Esophagus muscularis mucosa (tissue), 4 donors: ENCODE measurements around the gene PDGFA. TPM values are rescaled to one million over a fixed set of nuclear protein-coding genes. Genes with fewer than 3 reads are reported as not detected.

Source experiments
- DNase-seq: peaks from one replicate; pipeline ENCODE4 v3.0.0-alpha.2; 2017; ENCODE audit errors: extremely low spot score
- H3K27ac ChIP-seq, 4 donors: fragments of 200-600 bp; sonication (generic); replicated peaks in 1 of 4; 1 replicate in 3 of 4; 2 replicates in 1 of 4; pipeline ENCODE4 v1.5.1; 2016 to 2019; ENCODE audit warnings: mild to moderate bottlenecking in 1 of 4
- H3K27me3 ChIP-seq, 4 donors: fragments of 200-600 bp; sonication (generic); one replicate each; pipeline versions ENCODE4 v1.5.1 to v1.6.0; 2016 to 2019
- H3K36me3 ChIP-seq, 4 donors: fragments of 200-600 bp; sonication (generic); one replicate each; pipeline ENCODE4 v1.5.1; 2016 to 2019
- H3K4me1 ChIP-seq, 4 donors: fragments of 200-600 bp; sonication (generic); one replicate each; pipeline ENCODE4 v1.5.1; 2016 to 2019
- H3K4me3 ChIP-seq, 4 donors: fragments of 200-600 bp; sonication (generic); 1 replicate in 2 of 4; 2 replicates in 2 of 4; pipeline ENCODE4 v1.5.1; 2016 to 2019; ENCODE audit warnings: mild to moderate bottlenecking in 4 of 4, moderate library complexity in 1 of 4
- H3K9me3 ChIP-seq, 4 donors: fragments of 200-600 bp; sonication (generic); 1 replicate in 3 of 4; 2 replicates in 1 of 4; pipeline ENCODE4 v1.5.1; 2016 to 2019
- CTCF ChIP-seq, 3 experiments: fragments of 200-600 bp in 2 of 3; fragments of 450-650 bp in 1 of 3; sonication (generic) in 2 of 3; IDR thresholded peaks; one replicate each; pipeline ENCODE4 v1.5.1; 2017 to 2019; ENCODE audit warnings: antibody characterized with exemption in 3 of 3, mild to moderate bottlenecking in 2 of 3, moderate library complexity in 1 of 3
- EP300 ChIP-seq: sonication (generic); formaldehyde crosslinking; IDR thresholded peaks from one replicate; pipeline ENCODE4 v1.6.1; 2017; ENCODE audit warnings: antibody characterized with exemption
- POLR2A ChIP-seq: fragments of 450-650 bp; IDR thresholded peaks from one replicate; pipeline ENCODE4 v1.6.1; 2017; ENCODE audit warnings: antibody characterized with exemption, moderate library complexity, mild to moderate bottlenecking, low read depth
- POLR2AphosphoS5 ChIP-seq, 2 donors: sonication (generic); formaldehyde crosslinking; IDR thresholded peaks; one replicate each; pipeline ENCODE4 v1.6.1; 2017; ENCODE audit warnings: antibody characterized with exemption in 2 of 2
- WGBS: methylation state at CpG from one replicate; pipeline ENCODE4 v1.1.5; 2018; 5-methylcytosine and 5-hydroxymethylcytosine counted together
- intact Hi-C: fragments of 100-400 bp; cut with DNase I; formaldehyde crosslinking; loops from one replicate; pipeline ENCODE4 v1.15.1; 2023
- total RNA-seq, 4 donors: library from RNA; depleted of rRNA; stranded (reverse); fragments of >200 nt; gene quantifications; one replicate each; pipeline versions ENCODE4 v1.1.0 to v1.2.1, GENCODE V29; 2016

PDGFA gene
- total RNA-seq, 4 donors from 2014 or later, result 88.0 to 184 (median 119) TPM

GRCh38 chr7:491958-492713 is 27.5 kb downstream of the PDGFA start:
- Histone ChIP-seq H3K36me3 (peaks cover 5 to 18% (median 17%) of the 10 kb centered on the region in 4 donors), H3K4me3 (no peak overlapping the region), H3K27ac (no peak overlapping the region), H3K27me3 (no peaks in the 10 kb centered on the region), H3K4me1 (peaks cover 0 to 10% (median 6%) of the 10 kb centered on the region in 4 donors), H3K9me3 (no peaks in the 10 kb centered on the region)
- no peak for TF ChIP-seq POLR2A
- no peak for TF ChIP-seq EP300
- no peak for TF ChIP-seq CTCF (IDR thresholded peaks at IDR 0.05)
- TF ChIP-seq POLR2AphosphoS5 (IDR thresholded peaks at IDR 0.05), result no peak
- DNase-seq, result no peak
- 95% methylated on average over 4 of the region's 15 CpGs for WGBS
- intact Hi-C loops, result no loop called here

- 85% methylated on average over 16 of the region's 22 CpGs for WGBS
- Histone ChIP-seq H3K9me3 (no peaks in the 10 kb centered on the region), H3K36me3 (peaks cover 0 to 11% (median 10%) of the 10 kb centered on the region in 4 donors), H3K4me3 (no peak overlapping the region), H3K27ac (no peak overlapping the region), H3K4me1 (peaks cover 0 to 10% (median 6%) of the 10 kb centered on the region in 4 donors), H3K27me3 (no peaks in the 10 kb centered on the region)
- no peak for DNase-seq
- TF ChIP-seq CTCF (IDR thresholded peaks at IDR 0.05), result no peak
- no peak for TF ChIP-seq POLR2A
- TF ChIP-seq POLR2AphosphoS5 (IDR thresholded peaks at IDR 0.05), result no peak
- TF ChIP-seq EP300, result no peak
- intact Hi-C loops, result no loop called here
Measured at GRCh38 chr7:491292-491957, 28.2 kb downstream of the PDGFA start.

- DNase-seq, result no peak
- Histone ChIP-seq H3K36me3 (peaks cover 0 to 3% (median 2%) of the 10 kb centered on the region in 4 donors), H3K4me1 (peaks cover 0 to 10% (median 6%) of the 10 kb centered on the region in 4 donors), H3K27me3 (no peaks in the 10 kb centered on the region), H3K9me3 (no peaks in the 10 kb centered on the region), H3K4me3 (no peak overlapping the region), H3K27ac (no peak overlapping the region)
- TF ChIP-seq CTCF (IDR thresholded peaks at IDR 0.05), result no peak
- TF ChIP-seq POLR2A, result no peak
- TF ChIP-seq EP300, result no peak
- no peak for TF ChIP-seq POLR2AphosphoS5 (IDR thresholded peaks at IDR 0.05)
- intact Hi-C loops, result no loop called here
- 95% methylated on average over 10 of the region's 18 CpGs for WGBS
Measured at GRCh38 chr7:490461-491291, 29.0 kb downstream of the PDGFA start.

GRCh38 chr7:489876-490275 is 29.8 kb downstream of the PDGFA start:
- WGBS, result 83% methylated on average over 4 of the region's 4 CpGs
- TF ChIP-seq CTCF (IDR thresholded peaks at IDR 0.05) (no peak), POLR2AphosphoS5 (IDR thresholded peaks at IDR 0.05) (no peak)
- intact Hi-C loops, result no loop called here

More at GRCh38 chr7:489876-490275, 29.8 kb downstream of the PDGFA start:
- no peaks in the 10 kb centered on the region for H3K27me3 ChIP-seq
- DNase-seq, result no peak
- H3K36me3 ChIP-seq, result no peaks in the 10 kb centered on the region
- H3K27ac ChIP-seq, result no peak overlapping the region
- H3K4me3 ChIP-seq, result no peak overlapping the region
- H3K9me3 ChIP-seq, result no peaks in the 10 kb centered on the region
- peaks cover 0 to 10% (median 6%) of the 10 kb centered on the region in 4 donors for H3K4me1 ChIP-seq
